GM18520 (cell line): Measurements from ENCODE around the gene KLHDC10.
"Not testable (repeated sequence)": the region's sequence is repeated elsewhere in the genome, so short reads cannot be mapped to it uniquely, and the experiment has no call there.

Experiments used
- ATAC-seq: cut with Tn5 transposase; IDR thresholded peaks from one replicate; pipeline ENCODE4 v1.9.1; 2021; ENCODE audit not compliant: unreplicated experiment

The KLHDC10 gene

GRCh38 chr7:130079846-130080394 lies 9.6 kb downstream of the KLHDC10 start:
- no peak for ATAC-seq

- not testable (repeated sequence) for ATAC-seq
These were observed 13.2 kb downstream of the KLHDC10 start for GRCh38 chr7:130083497-130083896.

GRCh38 chr7:130084037-130084875 lies 13.9 kb downstream of the KLHDC10 start:
- no peak for ATAC-seq

- not testable (repeated sequence) for ATAC-seq
These were observed 14.9 kb downstream of the KLHDC10 start for GRCh38 chr7:130085235-130085634.

GRCh38 chr7:130086938-130087337 lies 16.6 kb downstream of the KLHDC10 start:
- no peak for ATAC-seq

GRCh38 chr7:130087364-130087763 lies 17.0 kb downstream of the KLHDC10 start:
- no peak for ATAC-seq

- ATAC-seq = peak; percentile 54
These were observed 20.6 kb downstream of the KLHDC10 start for GRCh38 chr7:130090745-130091532.

- no peak for ATAC-seq
These were observed 21.7 kb downstream of the KLHDC10 start for GRCh38 chr7:130091999-130092398.

- ATAC-seq = no peak
These were observed 22.3 kb downstream of the KLHDC10 start for GRCh38 chr7:130092598-130092997.

- ATAC-seq = no peak
These were observed 25.5 kb downstream of the KLHDC10 start for GRCh38 chr7:130095812-130096211.

- no peak for ATAC-seq
These were observed 26.0 kb downstream of the KLHDC10 start for GRCh38 chr7:130096243-130096827.

GRCh38 chr7:130099331-130099730 lies 29.0 kb downstream of the KLHDC10 start:
- ATAC-seq = no peak

GRCh38 chr7:130102588-130102987 lies 32.3 kb downstream of the KLHDC10 start:
- ATAC-seq = no peak

GRCh38 chr7:130107949-130108674 lies 37.8 kb downstream of the KLHDC10 start:
- ATAC-seq = no peak

GRCh38 chr7:130108809-130109208 lies 38.5 kb downstream of the KLHDC10 start:
- ATAC-seq = no peak

GRCh38 chr7:130112093-130112492 lies 41.8 kb downstream of the KLHDC10 start:
- no peak for ATAC-seq

GRCh38 chr7:130112662-130113425 lies 42.5 kb downstream of the KLHDC10 start:
- no peak for ATAC-seq

- ATAC-seq = not testable (repeated sequence)
These were observed 43.1 kb downstream of the KLHDC10 start for GRCh38 chr7:130113426-130113805.

- no peak for ATAC-seq
These were observed 43.6 kb downstream of the KLHDC10 start for GRCh38 chr7:130113887-130114286.

GRCh38 chr7:130114374-130114773 lies 44.0 kb downstream of the KLHDC10 start:
- ATAC-seq = no peak
